ENCODE results near the gene CBFA2T2. TPM values are rescaled to one million over a fixed set of nuclear protein-coding genes. Genes with fewer than 3 reads are reported as not detected.

Gene CBFA2T2
- total and polyA plus RNA-seq, 2 donors (not counting 1 experiment from before 2014, with no cell fraction given), result 26.9 to 30.0 TPM

DNA sequence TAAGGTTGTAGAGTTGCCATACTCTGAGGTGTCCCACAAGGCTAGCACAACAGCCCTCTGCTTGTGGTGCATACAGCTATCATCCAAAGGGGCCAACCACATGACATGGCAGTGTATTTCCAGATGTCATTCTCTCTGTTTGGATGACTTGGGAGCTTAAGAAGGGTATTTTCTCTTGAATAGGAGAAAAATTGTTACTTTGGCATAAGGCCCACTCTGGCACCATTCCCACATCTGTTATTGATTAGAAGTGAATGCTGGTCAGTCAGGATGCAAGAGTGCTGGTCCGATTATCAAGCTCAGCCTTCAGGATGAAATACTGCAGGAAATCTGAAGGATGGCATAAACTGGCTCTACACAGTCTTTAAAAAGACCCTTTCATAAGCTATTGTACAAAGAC, 88.6 kb downstream of the CBFA2T2 start:
- ATAC-seq (ENCODE audit: low read depth) (no peak), DNase-seq (no peak)
- Histone ChIP-seq H2AFZ (ENCODE audit: insufficient read depth, low read depth, low read length, poor library complexity, severe bottlenecking) (no peak overlapping the region), H3K4me3 (ENCODE audit: control extremely low read depth in 1 of 5, extremely low read depth in 1 of 5, insufficient read depth in 1 of 5, low read depth in 2 of 5, low read length in 4 of 5) (no peak overlapping the region), H3K4me2 (replicated peaks; ENCODE audit: low read depth, low read length, poor library complexity, severe bottlenecking) (no peak overlapping the region), H3K9me3 (ENCODE audit: control extremely low read depth in 1 of 3, control insufficient read depth in 2 of 3, insufficient read depth in 1 of 3, low read length in 2 of 3) (no peaks in the 10 kb centered on the region), H4K20me1 (ENCODE audit: control insufficient read depth, insufficient read depth, low read length, poor library complexity, severe bottlenecking) (no peaks in the 10 kb centered on the region), H3K27ac (ENCODE audit: low read length in 2 of 2) (no peak overlapping the region), H3K79me2 (ENCODE audit: control insufficient read depth, insufficient read depth, low read length) (peaks cover 49% of the 10 kb centered on the region), H3K9ac (ENCODE audit: low read length) (no peak overlapping the region), H3K27me3 (replicated peaks in 1 of 4; ENCODE audit: control extremely low read depth in 1 of 4, control insufficient read depth in 3 of 4, insufficient read depth in 4 of 4, low read length in 3 of 4) (no peaks in the 10 kb centered on the region), H3K36me3 (replicated peaks in 1 of 2; ENCODE audit: control extremely low read depth in 1 of 2, control insufficient read depth in 1 of 2, extremely low read depth in 1 of 2, insufficient read depth in 2 of 2, low read length in 1 of 2) (no peaks in the 10 kb centered on the region), H3K4me1 (ENCODE audit: control insufficient read depth in 2 of 2, insufficient read depth in 2 of 2, low read length in 2 of 2) (peaks cover 0 to 2% of the 10 kb centered on the region in 2 donors)
- intact Hi-C loops (cut with micrococcal nuclease), result no loop called here
- TF ChIP-seq EZH2 (IDR thresholded peaks at IDR 0.05; ENCODE audit: borderline replicate concordance, insufficient read depth, low read depth, low read length, poor library complexity, severe bottlenecking) (no peak), CTCF (IDR thresholded peaks at IDR 0.05) (no peak)
- ChIA-PET POLR2A (no interaction called here), CTCF (interaction anchor here (0.8 kb wide), 1 partner anchor 11 kb away, joined by 3 read pairs; no protein-coding TSS in a partner anchor)
- Mint-ChIP-seq H3K4me3 (no peak overlapping the region), H3K4me1 (peaks cover 15% of the 10 kb centered on the region), H3K9me3 (ENCODE audit: insufficient read depth) (no peaks in the 10 kb centered on the region), H3K27ac (no peak overlapping the region), H3K27me3 (no peaks in the 10 kb centered on the region)
- WGBS (ENCODE audit: insufficient coverage), result no CpG with 5 or more reads among the region's 1 CpG

GRCh38 chr20:33583143-33583542, 93.2 kb downstream of the CBFA2T2 start:
- Histone ChIP-seq H3K36me3 (replicated peaks in 1 of 2; ENCODE audit: control extremely low read depth in 1 of 2, control insufficient read depth in 1 of 2, extremely low read depth in 1 of 2, insufficient read depth in 2 of 2, low read length in 1 of 2) (no peaks in the 10 kb centered on the region), H3K4me3 (ENCODE audit: control extremely low read depth in 1 of 5, extremely low read depth in 1 of 5, insufficient read depth in 1 of 5, low read depth in 2 of 5, low read length in 4 of 5) (no peak overlapping the region), H3K27me3 (replicated peaks in 1 of 4; ENCODE audit: control extremely low read depth in 1 of 4, control insufficient read depth in 3 of 4, insufficient read depth in 4 of 4, low read length in 3 of 4) (no peaks in the 10 kb centered on the region), H4K20me1 (ENCODE audit: control insufficient read depth, insufficient read depth, low read length, poor library complexity, severe bottlenecking) (peaks cover 4% of the 10 kb centered on the region), H3K9ac (ENCODE audit: low read length) (no peak overlapping the region), H3K9me3 (ENCODE audit: control extremely low read depth in 1 of 3, control insufficient read depth in 2 of 3, insufficient read depth in 1 of 3, low read length in 2 of 3) (no peaks in the 10 kb centered on the region), H3K79me2 (ENCODE audit: control insufficient read depth, insufficient read depth, low read length) (peaks cover 63% of the 10 kb centered on the region), H3K27ac (ENCODE audit: low read length in 2 of 2) (no peak overlapping the region), H3K4me1 (ENCODE audit: control insufficient read depth in 2 of 2, insufficient read depth in 2 of 2, low read length in 2 of 2) (no peaks in the 10 kb centered on the region), H2AFZ (ENCODE audit: insufficient read depth, low read depth, low read length, poor library complexity, severe bottlenecking) (no peak overlapping the region), H3K4me2 (replicated peaks; ENCODE audit: low read depth, low read length, poor library complexity, severe bottlenecking) (no peak overlapping the region)
- no peak overlapping the region for H3K4me3 Mint-ChIP-seq
- ChIA-PET POLR2A (no interaction called here), CTCF (no interaction called here)
- no peak overlapping the region for H3K27ac Mint-ChIP-seq
- H3K9me3 Mint-ChIP-seq (ENCODE audit: insufficient read depth), result no peaks in the 10 kb centered on the region
- H3K4me1 Mint-ChIP-seq, result peaks cover 2% of the 10 kb centered on the region
- intact Hi-C loops (cut with micrococcal nuclease), result no loop called here
- DNase-seq, result no peak
- no peaks in the 10 kb centered on the region for H3K27me3 Mint-ChIP-seq
- TF ChIP-seq CTCF (IDR thresholded peaks at IDR 0.05) (no peak), EZH2 (IDR thresholded peaks at IDR 0.05; ENCODE audit: borderline replicate concordance, insufficient read depth, low read depth, low read length, poor library complexity, severe bottlenecking) (no peak)
- no CpG with 5 or more reads among the region's 2 CpGs for WGBS (ENCODE audit: insufficient coverage)
- ATAC-seq (ENCODE audit: low read depth), result no peak

Measured in B cell (primary cell).